Smooth muscle cell (in vitro differentiated cells): ENCODE data around the gene NLGN4X. TPM values are rescaled to one million over a fixed set of nuclear protein-coding genes. Genes with fewer than 3 reads are reported as not detected.

Experiments used
- DNase-seq: peaks from one replicate; lab custom pipeline; 2025; ENCODE audit not compliant: unreplicated experiment; lab: John Stamatoyannopoulos, UW
- H2AFZ ChIP-seq: fragments of 200-600 bp; sonication (generic); 2 replicates; pipeline ENCODE4 v1.6.0; 2016; ENCODE audit warnings: antibody characterized with exemption, low read depth, mild to moderate bottlenecking
- H3F3A ChIP-seq: fragments of 200-600 bp; sonication (generic); 2 replicates; pipeline ENCODE4 v1.6.0; 2017; ENCODE audit warnings: antibody characterized with exemption, low read depth
- H3K27ac ChIP-seq: fragments of 200-600 bp; sonication (generic); 2 replicates; pipeline ENCODE4 v1.5.1; 2016; ENCODE audit warnings: low read depth, mild to moderate bottlenecking
- H3K27me3 ChIP-seq: fragments of 200-600 bp; sonication (generic); 2 replicates; pipeline ENCODE4 v1.6.1; 2016; ENCODE audit warnings: low read depth, mild to moderate bottlenecking
- H3K36me3 ChIP-seq: fragments of 200-600 bp; sonication (generic); 2 replicates; pipeline ENCODE4 v1.5.1; 2016; ENCODE audit warnings: low read depth
- H3K4me1 ChIP-seq: fragments of 200-600 bp; sonication (generic); 2 replicates; pipeline ENCODE4 v1.5.1; 2016; ENCODE audit warnings: low read depth
- H3K4me2 ChIP-seq: fragments of 200-600 bp; sonication (generic); 2 replicates; pipeline ENCODE4 v1.6.0; 2016; ENCODE audit warnings: mild to moderate bottlenecking
- H3K4me3 ChIP-seq: fragments of 200-600 bp; sonication (generic); 2 replicates; pipeline ENCODE4 v1.5.1; 2016; ENCODE audit warnings: mild to moderate bottlenecking
- H3K79me2 ChIP-seq: fragments of 200-600 bp; sonication (generic); 2 replicates; pipeline ENCODE4 v1.6.0; 2016; ENCODE audit warnings: low read depth, mild to moderate bottlenecking
- H3K9ac ChIP-seq: fragments of 200-600 bp; sonication (generic); 2 replicates; pipeline ENCODE4 v1.6.0; 2016; ENCODE audit warnings: low read depth
- H3K9me3 ChIP-seq: fragments of 200-600 bp; sonication (generic); replicated peaks from 2 replicates; pipeline ENCODE4 v1.5.1; 2016; ENCODE audit warnings: low read depth
- H4K20me1 ChIP-seq: fragments of 200-600 bp; sonication (generic); 2 replicates; pipeline ENCODE4 v1.6.0; 2016; ENCODE audit warnings: low read depth
- WGBS: methylation state at CpG from one replicate; pipeline ENCODE4 v1.1.7; 2016; ENCODE audit warnings: low lambda C conversion rate; 5-methylcytosine and 5-hydroxymethylcytosine counted together
- polyA plus RNA-seq: library from polyadenylated mRNA; unstranded; fragments of >200 nt; fragmentation: Nextera tagmentation; extraction: Ambion mirVana; gene quantifications from 2 replicates; pipeline ENCODE4 v1.2.1, GENCODE V29; 2016
- total RNA-seq: library from RNA; depleted of rRNA; stranded (reverse); fragments of >200 nt; gene quantifications from 2 replicates; pipeline ENCODE4 v1.2.3, GENCODE V29; 2014
- TF ChIP-seq, protein P1 (sequence below): fragments of 200-600 bp; sonication (generic); IDR thresholded peaks from 2 replicates; pipeline ENCODE4 v1.5.1; 2017; ENCODE audit warnings: borderline replicate concordance, mild to moderate bottlenecking, antibody characterized with exemption; ENCODE audit not compliant: insufficient read depth, poor library complexity, severe bottlenecking

Gene NLGN4X
- total and polyA plus RNA-seq, 2 experiments from 2014 or later, result 1.6 to 4.7 TPM

DNA sequence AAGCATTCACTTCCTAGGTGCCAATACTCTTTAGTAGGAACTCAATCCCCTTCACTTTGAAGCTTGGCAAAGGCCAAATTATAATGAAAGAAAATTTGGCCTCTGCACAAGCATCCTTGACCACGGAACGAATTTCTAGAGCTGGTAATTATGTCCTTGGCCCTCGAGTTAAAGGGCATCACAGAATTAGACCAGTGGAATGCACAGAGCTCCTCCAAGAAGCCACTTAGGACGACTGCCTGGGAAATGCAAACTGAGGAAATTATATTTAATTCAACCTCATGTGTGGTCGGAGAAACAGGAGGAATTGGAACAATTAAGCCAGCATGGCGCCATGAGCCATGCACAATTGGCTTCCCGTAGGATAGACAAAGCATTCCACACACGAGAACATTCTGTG, 59.3 kb downstream of the NLGN4X start:
- Histone ChIP-seq H2AFZ (no peak overlapping the region), H3K79me2 (no peaks in the 10 kb centered on the region), H3K4me2 (no peak overlapping the region), H3K4me1 (no peaks in the 10 kb centered on the region), H3K27ac (no peak overlapping the region), H3K36me3 (no peaks in the 10 kb centered on the region), H3K4me3 (no peak overlapping the region), H3F3A (no peaks in the 10 kb centered on the region), H3K27me3 (no peaks in the 10 kb centered on the region), H3K9ac (no peak overlapping the region), H4K20me1 (no peaks in the 10 kb centered on the region), H3K9me3 (no peaks in the 10 kb centered on the region)
- no peak for DNase-seq
- 67% methylated on average over 8 of the region's 8 CpGs for WGBS
- TF ChIP-seq, protein P1, sequence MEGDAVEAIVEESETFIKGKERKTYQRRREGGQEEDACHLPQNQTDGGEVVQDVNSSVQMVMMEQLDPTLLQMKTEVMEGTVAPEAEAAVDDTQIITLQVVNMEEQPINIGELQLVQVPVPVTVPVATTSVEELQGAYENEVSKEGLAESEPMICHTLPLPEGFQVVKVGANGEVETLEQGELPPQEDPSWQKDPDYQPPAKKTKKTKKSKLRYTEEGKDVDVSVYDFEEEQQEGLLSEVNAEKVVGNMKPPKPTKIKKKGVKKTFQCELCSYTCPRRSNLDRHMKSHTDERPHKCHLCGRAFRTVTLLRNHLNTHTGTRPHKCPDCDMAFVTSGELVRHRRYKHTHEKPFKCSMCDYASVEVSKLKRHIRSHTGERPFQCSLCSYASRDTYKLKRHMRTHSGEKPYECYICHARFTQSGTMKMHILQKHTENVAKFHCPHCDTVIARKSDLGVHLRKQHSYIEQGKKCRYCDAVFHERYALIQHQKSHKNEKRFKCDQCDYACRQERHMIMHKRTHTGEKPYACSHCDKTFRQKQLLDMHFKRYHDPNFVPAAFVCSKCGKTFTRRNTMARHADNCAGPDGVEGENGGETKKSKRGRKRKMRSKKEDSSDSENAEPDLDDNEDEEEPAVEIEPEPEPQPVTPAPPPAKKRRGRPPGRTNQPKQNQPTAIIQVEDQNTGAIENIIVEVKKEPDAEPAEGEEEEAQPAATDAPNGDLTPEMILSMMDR, result no peak

DNA sequence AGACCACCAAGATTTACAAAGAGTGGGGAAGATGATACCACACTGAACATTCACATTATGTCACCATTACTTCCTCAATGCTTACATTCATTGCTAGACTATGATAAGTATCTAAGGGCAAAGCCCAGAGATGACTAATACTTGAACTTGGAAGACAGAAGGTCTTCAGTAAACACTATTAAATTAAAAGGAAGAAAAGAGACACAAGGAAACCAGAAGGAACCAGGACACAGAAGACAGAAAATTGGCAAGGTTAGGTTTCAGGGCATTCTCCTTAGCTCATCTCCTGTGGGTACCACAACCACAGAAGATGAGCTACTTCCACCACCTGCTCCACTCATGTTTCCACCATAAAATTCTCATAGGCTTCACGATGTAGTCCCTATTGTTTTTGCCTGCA, 64.9 kb downstream of the NLGN4X start:
- TF ChIP-seq, protein P1, result no peak
- no peak for DNase-seq

DNA sequence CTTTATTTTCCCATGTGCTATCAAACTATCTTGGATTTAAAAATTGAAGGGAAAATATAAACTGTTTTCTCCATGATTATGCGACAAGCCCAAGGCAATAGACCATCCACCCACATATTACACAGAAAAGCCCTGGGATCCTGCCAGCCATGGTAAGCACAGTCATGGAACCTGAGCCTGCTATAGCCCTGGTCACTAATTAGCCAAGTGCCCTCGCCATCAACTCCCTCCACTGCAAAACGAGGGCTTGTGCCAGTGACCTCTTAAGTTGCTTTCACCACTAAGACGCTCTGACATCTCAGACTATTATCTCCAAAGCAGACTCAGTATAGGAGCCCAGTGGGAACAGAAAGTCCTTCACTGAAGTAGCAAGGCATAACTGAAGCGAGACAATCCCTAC, 69.2 kb downstream of the NLGN4X start:
- Histone ChIP-seq H3K79me2 (no peaks in the 10 kb centered on the region), H3K27me3 (no peaks in the 10 kb centered on the region), H3K4me2 (no peak overlapping the region), H3K4me1 (no peaks in the 10 kb centered on the region), H3F3A (no peaks in the 10 kb centered on the region), H3K36me3 (no peaks in the 10 kb centered on the region), H3K4me3 (no peak overlapping the region), H2AFZ (no peak overlapping the region), H4K20me1 (no peaks in the 10 kb centered on the region), H3K9me3 (no peaks in the 10 kb centered on the region), H3K27ac (no peak overlapping the region), H3K9ac (no peak overlapping the region)
- DNase-seq, result no peak
- TF ChIP-seq, protein P1, result no peak
- 73% methylated on average over 5 of the region's 5 CpGs for WGBS

More for the DNA sequence above, 64.9 kb downstream of the NLGN4X start:
- Histone ChIP-seq H3K36me3 (no peaks in the 10 kb centered on the region), H3K4me1 (no peaks in the 10 kb centered on the region), H3K27ac (no peak overlapping the region), H3K9me3 (no peaks in the 10 kb centered on the region), H2AFZ (no peak overlapping the region), H3K79me2 (no peaks in the 10 kb centered on the region), H3F3A (no peaks in the 10 kb centered on the region), H3K4me2 (no peak overlapping the region), H3K4me3 (no peak overlapping the region), H3K9ac (no peak overlapping the region), H4K20me1 (no peaks in the 10 kb centered on the region), H3K27me3 (no peaks in the 10 kb centered on the region)
- WGBS, result 61% methylated on average over 1 of the region's 1 CpG

DNA sequence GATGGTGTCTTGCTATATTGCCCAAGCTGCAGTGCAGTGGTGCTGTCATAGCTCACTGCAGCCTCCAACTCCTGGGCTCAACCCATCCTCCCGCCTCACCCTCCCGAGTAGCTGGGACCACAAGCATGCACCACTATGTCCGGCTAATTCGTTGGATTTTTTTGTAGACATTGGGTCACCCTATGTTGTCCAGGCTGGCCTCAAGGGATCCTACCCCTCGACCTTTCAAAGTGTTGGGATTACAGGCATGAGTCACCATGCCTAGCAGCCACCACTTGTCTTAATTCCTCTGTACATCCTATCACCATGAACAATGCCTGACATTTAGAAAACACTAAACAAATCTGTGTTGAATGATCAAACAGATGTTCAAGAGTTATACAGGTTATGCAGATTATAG, 76.7 kb downstream of the NLGN4X start:
- Histone ChIP-seq H3K4me1 (no peaks in the 10 kb centered on the region), H3K9me3 (peaks cover 3% of the 10 kb centered on the region), H3K9ac (no peak overlapping the region), H4K20me1 (no peaks in the 10 kb centered on the region), H3K4me3 (no peak overlapping the region), H2AFZ (no peak overlapping the region), H3K27me3 (no peaks in the 10 kb centered on the region), H3K27ac (no peak overlapping the region), H3K79me2 (no peaks in the 10 kb centered on the region), H3K36me3 (no peaks in the 10 kb centered on the region), H3K4me2 (no peak overlapping the region), H3F3A (no peaks in the 10 kb centered on the region)
- TF ChIP-seq, protein P1, result no peak
- WGBS, result 60% methylated on average over 5 of the region's 5 CpGs
- DNase-seq, result no peak
